Lower lobe of right lung (tissue), 2 donors: Measurements from ENCODE around the gene TMEM245. TPM values are rescaled to one million over a fixed set of nuclear protein-coding genes. Genes with fewer than 3 reads are reported as not detected.

Experiments used
- ATAC-seq, 2 donors: fragments of 200-7000 bp; cut with Tn5 transposase; one replicate each; pipeline ENCODE4 v1.9.1; 2020 to 2022; ENCODE audit warnings: mild to moderate bottlenecking in 2 of 2, moderate library complexity in 2 of 2
- DNase-seq: peaks from one replicate; pipeline ENCODE4 v3.0.0-alpha.2; 2020
- H3K27ac ChIP-seq: fragments of 200-600 bp; one replicate; pipeline ENCODE4 v1.8.0; 2022
- H3K27me3 ChIP-seq: fragments of 200-600 bp; one replicate; pipeline ENCODE4 v1.8.0; 2022; ENCODE audit warnings: low read depth
- H3K36me3 ChIP-seq: fragments of 200-600 bp; one replicate; pipeline ENCODE4 v1.8.0; 2022; ENCODE audit warnings: mild to moderate bottlenecking
- H3K4me1 ChIP-seq: fragments of 200-600 bp; one replicate; pipeline ENCODE4 v1.8.0; 2022
- H3K4me3 ChIP-seq: fragments of 200-600 bp; one replicate; pipeline ENCODE4 v1.8.0; 2022; ENCODE audit warnings: mild to moderate bottlenecking
- H3K9me3 ChIP-seq: fragments of 200-600 bp; one replicate; pipeline ENCODE4 v1.8.0; 2022
- intact Hi-C: fragments of 100-400 bp; cut with DNase I; formaldehyde crosslinking; loops from one replicate; pipeline ENCODE4 v1.11.0; 2022
- total RNA-seq: library from RNA; stranded (reverse); fragmentation: NEBNext Ultra II Directional; extraction: Animal tissue kit (Norgen Biotek cat#: 25700); gene quantifications from one replicate; pipeline ENCODE4 v1.2.1, GENCODE V29; 2021
- TF ChIP-seq, protein P1 (sequence below): fragments of 200-600 bp; IDR thresholded peaks from one replicate; pipeline ENCODE4 v1.8.0; 2022; ENCODE audit warnings: antibody characterized with exemption, mild to moderate bottlenecking
- donor health status: DM: no; HTN: yes; CAD: no; lungs with severe emphysema.

Gene TMEM245
- total RNA-seq, 1 donor from 2014 or later: 85.7 TPM

DNA sequence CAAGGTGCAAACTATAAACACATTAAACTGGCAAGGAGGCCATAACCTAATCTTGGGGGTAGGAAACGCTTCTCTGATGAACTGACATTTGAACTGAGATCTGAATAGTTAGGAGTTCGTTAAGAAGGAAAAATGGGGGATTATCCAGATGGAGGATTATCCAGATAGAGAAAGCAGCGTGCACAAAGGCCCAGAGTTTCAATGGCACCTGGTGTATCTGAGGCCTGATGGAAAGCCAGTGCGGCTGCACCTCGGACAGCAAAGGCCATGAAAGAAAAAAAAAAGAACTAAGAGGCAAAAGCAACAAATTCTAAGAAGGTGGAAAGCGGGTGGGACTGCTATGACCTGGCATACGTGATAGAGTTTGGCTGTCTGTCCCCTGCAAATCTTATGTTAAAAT, 93.4 kb downstream of the TMEM245 start:
- Histone ChIP-seq H3K4me3 (no peak overlapping the region), H3K27me3 (no peaks in the 10 kb centered on the region), H3K36me3 (peaks cover 24% of the 10 kb centered on the region), H3K27ac (no peak overlapping the region), H3K9me3 (no peaks in the 10 kb centered on the region), H3K4me1 (peaks cover 23% of the 10 kb centered on the region)
- no peak for DNase-seq
- no peak for ATAC-seq
- TF ChIP-seq, protein P1, sequence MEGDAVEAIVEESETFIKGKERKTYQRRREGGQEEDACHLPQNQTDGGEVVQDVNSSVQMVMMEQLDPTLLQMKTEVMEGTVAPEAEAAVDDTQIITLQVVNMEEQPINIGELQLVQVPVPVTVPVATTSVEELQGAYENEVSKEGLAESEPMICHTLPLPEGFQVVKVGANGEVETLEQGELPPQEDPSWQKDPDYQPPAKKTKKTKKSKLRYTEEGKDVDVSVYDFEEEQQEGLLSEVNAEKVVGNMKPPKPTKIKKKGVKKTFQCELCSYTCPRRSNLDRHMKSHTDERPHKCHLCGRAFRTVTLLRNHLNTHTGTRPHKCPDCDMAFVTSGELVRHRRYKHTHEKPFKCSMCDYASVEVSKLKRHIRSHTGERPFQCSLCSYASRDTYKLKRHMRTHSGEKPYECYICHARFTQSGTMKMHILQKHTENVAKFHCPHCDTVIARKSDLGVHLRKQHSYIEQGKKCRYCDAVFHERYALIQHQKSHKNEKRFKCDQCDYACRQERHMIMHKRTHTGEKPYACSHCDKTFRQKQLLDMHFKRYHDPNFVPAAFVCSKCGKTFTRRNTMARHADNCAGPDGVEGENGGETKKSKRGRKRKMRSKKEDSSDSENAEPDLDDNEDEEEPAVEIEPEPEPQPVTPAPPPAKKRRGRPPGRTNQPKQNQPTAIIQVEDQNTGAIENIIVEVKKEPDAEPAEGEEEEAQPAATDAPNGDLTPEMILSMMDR: no peak
- intact Hi-C loops: no loop called here

DNA sequence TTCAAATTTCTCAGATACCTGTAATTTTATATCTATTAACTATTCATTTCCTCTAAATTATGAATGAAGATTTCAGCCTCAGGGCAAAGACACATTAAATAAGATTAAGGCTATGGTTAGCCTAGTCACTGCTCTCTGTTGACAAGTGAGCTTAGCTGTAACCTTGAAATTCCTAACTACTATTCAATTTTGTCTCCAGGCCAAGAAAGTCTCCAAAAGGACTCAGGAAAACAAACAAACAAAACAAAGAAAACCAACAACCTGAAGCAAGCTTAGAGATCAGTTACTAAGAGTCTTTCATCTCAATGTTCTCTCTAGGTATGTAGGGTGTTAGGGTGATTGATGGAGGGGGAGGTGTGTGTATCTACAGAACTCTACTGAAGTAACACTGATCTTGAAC, 96.9 kb downstream of the TMEM245 start:
- intact Hi-C loops: no loop called here
- Histone ChIP-seq H3K9me3 (no peaks in the 10 kb centered on the region), H3K4me3 (no peak overlapping the region), H3K36me3 (peaks cover 9% of the 10 kb centered on the region), H3K4me1 (peaks cover 33% of the 10 kb centered on the region), H3K27ac (no peak overlapping the region), H3K27me3 (no peaks in the 10 kb centered on the region)
- TF ChIP-seq, protein P1: no peak
- DNase-seq (no peak), ATAC-seq (peak in 1 of 2 donors; percentile 50)

DNA sequence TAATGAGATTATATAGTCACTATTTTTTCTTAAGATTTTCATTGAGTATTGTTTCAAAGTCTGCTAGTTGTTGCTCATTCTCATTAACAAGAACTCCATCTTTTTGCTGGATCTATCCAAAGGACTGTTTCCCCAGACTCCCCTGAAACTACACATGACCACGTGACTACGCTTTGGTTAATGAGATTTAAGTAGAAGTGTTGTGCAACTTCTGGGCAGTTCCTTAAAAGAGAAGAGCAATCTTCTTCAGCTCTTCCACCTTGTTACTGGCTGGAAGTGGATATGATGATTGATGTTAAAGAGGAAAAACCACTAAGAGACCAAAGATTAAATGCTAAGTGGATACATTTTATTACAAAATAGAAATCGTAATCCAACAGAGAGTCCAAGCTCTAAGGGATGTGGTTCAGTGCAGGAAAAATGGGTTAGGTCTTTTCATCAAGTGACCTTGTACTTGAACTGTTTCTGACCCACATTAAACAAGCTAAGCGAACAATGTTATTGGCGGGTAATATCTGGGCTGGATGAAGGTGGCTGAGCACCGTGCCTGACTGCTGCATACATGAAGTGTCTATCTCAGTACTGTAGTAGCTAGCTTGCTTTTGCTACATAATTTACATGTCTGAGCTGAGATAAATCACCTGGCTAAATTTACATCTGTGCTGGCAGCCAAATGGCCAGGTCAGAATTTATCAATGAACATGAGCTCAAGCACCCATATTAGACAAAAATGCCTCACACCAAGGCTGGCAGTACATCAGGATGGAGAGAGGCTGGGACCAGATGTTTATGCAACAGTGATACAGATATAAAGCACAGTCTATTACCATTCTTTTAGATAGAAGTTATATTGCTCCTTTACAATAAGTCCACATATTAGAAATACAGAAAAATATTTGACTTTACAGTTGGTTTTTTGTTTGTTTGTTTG, 98.9 kb downstream of the TMEM245 start:
- no peak for ATAC-seq

DNA sequence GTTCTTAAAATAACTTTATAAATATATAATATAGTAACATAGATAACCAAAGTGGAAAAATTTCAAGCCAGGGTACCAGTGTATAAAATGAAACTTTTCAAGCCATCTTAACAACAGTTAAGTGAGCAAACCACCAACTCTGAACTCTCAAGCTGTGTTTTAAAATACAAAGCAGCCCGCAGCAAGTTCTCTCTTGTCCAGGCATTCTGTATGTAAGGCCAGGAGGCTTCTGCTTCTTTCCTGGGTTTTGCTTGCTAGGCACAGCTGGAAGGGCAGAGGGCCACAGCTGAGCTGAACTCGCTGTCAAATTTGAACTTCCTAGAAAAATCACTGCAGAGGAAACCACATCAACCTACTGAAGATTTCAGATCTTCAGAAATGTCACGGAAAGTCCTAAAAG, 99.6 kb downstream of the TMEM245 start:
- Histone ChIP-seq H3K36me3 (peaks cover 9% of the 10 kb centered on the region), H3K9me3 (no peaks in the 10 kb centered on the region)

More for the DNA sequence above, 98.9 kb downstream of the TMEM245 start:
- Histone ChIP-seq H3K4me3 (no peak overlapping the region), H3K4me1 (peaks cover 31% of the 10 kb centered on the region), H3K27ac (no peak overlapping the region), H3K36me3 (peaks cover 9% of the 10 kb centered on the region), H3K9me3 (no peaks in the 10 kb centered on the region), H3K27me3 (no peaks in the 10 kb centered on the region)
- intact Hi-C loops: no loop called here
- no peak for DNase-seq
- TF ChIP-seq, protein P1: no peak

DNA sequence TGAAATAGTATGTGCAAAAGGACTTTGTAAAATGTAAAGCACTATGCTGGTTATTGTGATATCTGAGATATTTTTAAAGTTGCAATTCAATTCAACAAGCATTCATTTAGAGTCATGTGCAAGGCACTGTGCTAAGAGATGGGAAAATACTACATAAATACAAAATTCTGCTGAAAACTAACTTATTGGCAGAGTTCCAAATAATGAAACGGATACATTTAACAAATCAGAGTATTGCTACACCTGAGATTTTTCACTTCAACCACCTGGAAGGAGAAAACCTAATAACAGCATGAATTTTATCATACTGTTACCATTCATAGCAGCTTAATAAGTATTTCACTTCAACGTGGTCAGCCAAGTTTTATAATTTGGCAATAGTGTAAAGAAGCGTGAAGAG, 100.3 kb downstream of the TMEM245 start:
- no peak overlapping the region for H3K27ac ChIP-seq
- no peaks in the 10 kb centered on the region for H3K9me3 ChIP-seq
- TF ChIP-seq, protein P1: no peak
- peaks cover 9% of the 10 kb centered on the region for H3K36me3 ChIP-seq
- H3K27me3 ChIP-seq: no peaks in the 10 kb centered on the region
- H3K4me3 ChIP-seq: no peak overlapping the region
- intact Hi-C loops: no loop called here
- ATAC-seq (no peak), DNase-seq (no peak)
- peaks cover 38% of the 10 kb centered on the region for H3K4me1 ChIP-seq

More for the DNA sequence above, 99.6 kb downstream of the TMEM245 start:
- intact Hi-C loops: no loop called here
- Histone ChIP-seq H3K4me3 (no peak overlapping the region), H3K27ac (no peak overlapping the region), H3K4me1 (peaks cover 31% of the 10 kb centered on the region), H3K27me3 (no peaks in the 10 kb centered on the region)
- ATAC-seq (no peak), DNase-seq (no peak)
- TF ChIP-seq, protein P1: no peak
